SK-N-SH treated with all-trans-retinoic acid at 6 μM for 48 hours (cell line): Measurements from ENCODE around the gene TRPM5.

Source experiments
- ATAC-seq: fragments of 200-7000 bp; cut with Tn5 transposase; 3 replicates; pipeline ENCODE4 v1.9.1; 2020; ENCODE audit warnings: mild to moderate bottlenecking, moderate library complexity
- CSDC2 ChIP-seq: fragments of 250-450 bp; sonication (Bioruptor Pico); IDR thresholded peaks from 2 replicates; pipeline ENCODE4 v1.5.0; 2020; ENCODE audit warnings: mild to moderate bottlenecking, moderate library complexity
- ESRRG ChIP-seq: fragments of 250-450 bp; sonication (Bioruptor Pico); IDR thresholded peaks from 2 replicates; pipeline ENCODE4 v1.6.1; 2021; ENCODE audit warnings: mild to moderate bottlenecking
- GLIS3 ChIP-seq: fragments of 250-450 bp; sonication (Bioruptor Pico); IDR thresholded peaks from 2 replicates; pipeline ENCODE4 v1.5.0; 2020; ENCODE audit warnings: mild to moderate bottlenecking, moderate library complexity
- ISL1 ChIP-seq: fragments of 250-450 bp; sonication (Bioruptor Pico); IDR thresholded peaks from 2 replicates; pipeline ENCODE4 v2.1.2; 2022; ENCODE audit warnings: mild to moderate bottlenecking, moderate library complexity
- OSR1 ChIP-seq: fragments of 250-450 bp; sonication (Bioruptor Pico); IDR thresholded peaks from 2 replicates; pipeline ENCODE4 v1.8.0; 2022; ENCODE audit warnings: moderate library complexity, mild to moderate bottlenecking, inconsistent platforms
- PATZ1 ChIP-seq: fragments of 250-450 bp; sonication (Bioruptor Pico); IDR thresholded peaks from 2 replicates; pipeline ENCODE4 v1.8.0; 2020; ENCODE audit warnings: mild to moderate bottlenecking, moderate library complexity, borderline replicate concordance
- POU6F1 ChIP-seq: fragments of 250-450 bp; sonication (Bioruptor Pico); IDR thresholded peaks from 2 replicates; pipeline ENCODE4 v1.8.0; 2021; ENCODE audit warnings: low read depth, mild to moderate bottlenecking, moderate library complexity, borderline replicate concordance
- RARB ChIP-seq: fragments of 250-450 bp; sonication (Bioruptor Pico); IDR thresholded peaks from 2 replicates; pipeline ENCODE4 v1.8.0; 2021; ENCODE audit warnings: mild to moderate bottlenecking, moderate library complexity
- TCF4 ChIP-seq: fragments of 250-450 bp; sonication (Bioruptor Pico); IDR thresholded peaks from 2 replicates; pipeline ENCODE4 v1.8.0; 2021; ENCODE audit warnings: mild to moderate bottlenecking, moderate library complexity, borderline replicate concordance
- TOX ChIP-seq: fragments of 250-450 bp; sonication (Bioruptor Pico); IDR thresholded peaks from 2 replicates; pipeline ENCODE4 v1.8.0; 2021; ENCODE audit warnings: mild to moderate bottlenecking, moderate library complexity, borderline replicate concordance
- TSHZ2 ChIP-seq: fragments of 250-450 bp; sonication (Bioruptor Pico); IDR thresholded peaks from 2 replicates; pipeline ENCODE4 v1.5.0; 2020; ENCODE audit warnings: mild to moderate bottlenecking, moderate library complexity
- ZFP3 ChIP-seq: fragments of 250-450 bp; sonication (Bioruptor Pico); IDR thresholded peaks from 2 replicates; pipeline ENCODE4 v1.5.0; 2020; ENCODE audit warnings: mild to moderate bottlenecking, moderate library complexity
- ZFP30 ChIP-seq: fragments of 450-650 bp; formaldehyde crosslinking; IDR thresholded peaks from 2 replicates; pipeline ENCODE4 v1.5.0; 2022; ENCODE audit warnings: mild to moderate bottlenecking, moderate library complexity
- ZNF565 ChIP-seq: fragments of 450-650 bp; formaldehyde crosslinking; conservative IDR thresholded peaks from 2 replicates; pipeline ENCODE4 v1.5.0; 2020; ENCODE audit warnings: low read depth, mild to moderate bottlenecking, moderate library complexity
- ZNF70 ChIP-seq: fragments of 450-650 bp; formaldehyde crosslinking; IDR thresholded peaks from 2 replicates; pipeline ENCODE4 v1.5.0; 2020; ENCODE audit warnings: mild to moderate bottlenecking, moderate library complexity
- TF ChIP-seq, protein P1 (sequence below): fragments of 250-450 bp; sonication (Bioruptor Pico); IDR thresholded peaks from 2 replicates; pipeline ENCODE4 v1.5.1; 2021; ENCODE audit warnings: mild to moderate bottlenecking, moderate library complexity
- TF ChIP-seq, protein P2 (sequence below): fragments of 250-450 bp; sonication (Bioruptor Pico); IDR thresholded peaks from 2 replicates; pipeline ENCODE4 v1.5.1; 2020; ENCODE audit warnings: low read depth, mild to moderate bottlenecking, moderate library complexity

The TRPM5 gene

GRCh38 chr11:2466869-2467694 lies 22.8 kb upstream of the TRPM5 start:
- ATAC-seq: no peak
- TF ChIP-seq PATZ1 (no peak), ZFP3 (no peak), ZFP30 (no peak), ISL1 (no peak), ZNF565 (CRISPR knock-in tag) (no peak), TCF4 (CRISPR knock-in tag) (no peak), TOX (CRISPR knock-in tag) (no peak), CSDC2 (no peak), TSHZ2 (CRISPR knock-in tag) (no peak), GLIS3 (CRISPR knock-in tag) (no peak), OSR1 (CRISPR knock-in tag) (no peak), ESRRG (no peak)
- TF ChIP-seq, protein P1, sequence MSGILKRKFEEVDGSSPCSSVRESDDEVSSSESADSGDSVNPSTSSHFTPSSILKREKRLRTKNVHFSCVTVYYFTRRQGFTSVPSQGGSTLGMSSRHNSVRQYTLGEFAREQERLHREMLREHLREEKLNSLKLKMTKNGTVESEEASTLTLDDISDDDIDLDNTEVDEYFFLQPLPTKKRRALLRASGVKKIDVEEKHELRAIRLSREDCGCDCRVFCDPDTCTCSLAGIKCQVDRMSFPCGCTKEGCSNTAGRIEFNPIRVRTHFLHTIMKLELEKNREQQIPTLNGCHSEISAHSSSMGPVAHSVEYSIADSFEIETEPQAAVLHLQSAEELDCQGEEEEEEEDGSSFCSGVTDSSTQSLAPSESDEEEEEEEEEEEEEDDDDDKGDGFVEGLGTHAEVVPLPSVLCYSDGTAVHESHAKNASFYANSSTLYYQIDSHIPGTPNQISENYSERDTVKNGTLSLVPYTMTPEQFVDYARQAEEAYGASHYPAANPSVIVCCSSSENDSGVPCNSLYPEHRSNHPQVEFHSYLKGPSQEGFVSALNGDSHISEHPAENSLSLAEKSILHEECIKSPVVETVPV: no peak
- TF ChIP-seq, protein P2, sequence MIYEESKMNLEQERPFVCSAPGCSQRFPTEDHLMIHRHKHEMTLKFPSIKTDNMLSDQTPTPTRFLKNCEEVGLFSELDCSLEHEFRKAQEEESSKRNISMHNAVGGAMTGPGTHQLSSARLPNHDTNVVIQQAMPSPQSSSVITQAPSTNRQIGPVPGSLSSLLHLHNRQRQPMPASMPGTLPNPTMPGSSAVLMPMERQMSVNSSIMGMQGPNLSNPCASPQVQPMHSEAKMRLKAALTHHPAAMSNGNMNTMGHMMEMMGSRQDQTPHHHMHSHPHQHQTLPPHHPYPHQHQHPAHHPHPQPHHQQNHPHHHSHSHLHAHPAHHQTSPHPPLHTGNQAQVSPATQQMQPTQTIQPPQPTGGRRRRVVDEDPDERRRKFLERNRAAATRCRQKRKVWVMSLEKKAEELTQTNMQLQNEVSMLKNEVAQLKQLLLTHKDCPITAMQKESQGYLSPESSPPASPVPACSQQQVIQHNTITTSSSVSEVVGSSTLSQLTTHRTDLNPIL (CRISPR knock-in tag): no peak

GRCh38 chr11:2466069-2466801 lies 21.9 kb upstream of the TRPM5 start:
- ATAC-seq: no peak
- TF ChIP-seq ZNF70 (CRISPR knock-in tag) (no peak), OSR1 (CRISPR knock-in tag) (no peak), ZFP3 (no peak), TSHZ2 (CRISPR knock-in tag) (no peak), RARB (CRISPR knock-in tag) (no peak), POU6F1 (CRISPR knock-in tag) (no peak)
